ENCODE results near the gene CALCOCO1.
"Not testable (repeated sequence)": the region's sequence is repeated elsewhere in the genome, so short reads cannot be mapped to it uniquely, and the experiment has no call there.

CALCOCO1 gene, protein sequence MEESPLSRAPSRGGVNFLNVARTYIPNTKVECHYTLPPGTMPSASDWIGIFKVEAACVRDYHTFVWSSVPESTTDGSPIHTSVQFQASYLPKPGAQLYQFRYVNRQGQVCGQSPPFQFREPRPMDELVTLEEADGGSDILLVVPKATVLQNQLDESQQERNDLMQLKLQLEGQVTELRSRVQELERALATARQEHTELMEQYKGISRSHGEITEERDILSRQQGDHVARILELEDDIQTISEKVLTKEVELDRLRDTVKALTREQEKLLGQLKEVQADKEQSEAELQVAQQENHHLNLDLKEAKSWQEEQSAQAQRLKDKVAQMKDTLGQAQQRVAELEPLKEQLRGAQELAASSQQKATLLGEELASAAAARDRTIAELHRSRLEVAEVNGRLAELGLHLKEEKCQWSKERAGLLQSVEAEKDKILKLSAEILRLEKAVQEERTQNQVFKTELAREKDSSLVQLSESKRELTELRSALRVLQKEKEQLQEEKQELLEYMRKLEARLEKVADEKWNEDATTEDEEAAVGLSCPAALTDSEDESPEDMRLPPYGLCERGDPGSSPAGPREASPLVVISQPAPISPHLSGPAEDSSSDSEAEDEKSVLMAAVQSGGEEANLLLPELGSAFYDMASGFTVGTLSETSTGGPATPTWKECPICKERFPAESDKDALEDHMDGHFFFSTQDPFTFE

GRCh38 chr12:53727310-53728041 is at the start of gene CALCOCO1:
Gene CALCOCO1, minus strand, starts transcription at chr12:53727452. Its CDS starts 2,210 bp downstream, at chr12:53725242.
- peak; percentile 97 for DNase-seq

GRCh38 chr12:53776872-53777271 is 49.6 kb upstream of the CALCOCO1 start:
- DNase-seq = no peak

GRCh38 chr12:53775478-53776145 is 48.4 kb upstream of the CALCOCO1 start:
- no peak for DNase-seq

- DNase-seq = no peak
These were observed 43.0 kb upstream of the CALCOCO1 start for GRCh38 chr12:53770281-53770680.

DNA sequence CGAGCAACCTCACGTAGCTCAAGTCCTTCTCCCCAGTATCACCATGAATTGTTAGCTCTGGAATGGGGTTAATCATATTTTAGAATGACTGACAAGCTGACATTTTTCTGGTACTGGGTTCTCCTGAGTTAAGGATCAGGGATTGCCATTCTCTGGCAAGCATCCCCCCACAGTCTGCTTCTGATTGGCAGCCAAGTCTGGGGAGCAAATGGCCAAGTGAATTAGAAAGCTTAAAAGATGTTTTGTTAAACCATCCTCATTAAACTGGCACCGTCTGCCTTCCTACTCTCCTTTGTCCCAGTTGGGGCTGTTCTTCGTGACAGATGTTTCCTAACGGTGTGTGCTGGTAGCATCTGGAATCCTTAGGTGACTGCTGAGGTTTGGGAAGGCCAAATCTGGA is 41.7 kb upstream of the CALCOCO1 start:
- DNase-seq = no peak

- no peak for DNase-seq
These were observed 39.6 kb upstream of the CALCOCO1 start for GRCh38 chr12:53766881-53767280.

- DNase-seq = no peak
These were observed 38.6 kb upstream of the CALCOCO1 start for GRCh38 chr12:53765891-53766290.

DNA sequence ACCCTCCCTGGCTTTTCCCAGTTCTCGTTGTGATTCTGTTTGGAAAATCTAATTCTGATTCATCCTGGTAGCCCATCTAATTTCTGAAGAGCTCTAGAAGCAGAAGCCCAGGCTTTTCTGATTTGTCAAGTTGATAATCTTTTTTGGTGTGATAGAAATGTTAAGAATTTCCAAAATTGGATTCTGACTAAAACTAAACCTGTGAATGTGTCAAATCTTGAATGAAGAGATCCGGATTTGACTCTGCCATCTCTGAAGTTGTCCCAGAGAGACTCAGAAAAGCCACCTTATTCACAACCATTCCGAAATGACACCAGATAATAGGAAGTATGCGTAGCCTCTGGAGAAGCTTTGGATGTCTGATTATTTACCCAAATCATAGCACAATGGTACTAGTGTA is 37.4 kb upstream of the CALCOCO1 start:
- DNase-seq = no peak

GRCh38 chr12:53762793-53763192 is 35.5 kb upstream of the CALCOCO1 start:
- not testable (repeated sequence) for DNase-seq

DNA sequence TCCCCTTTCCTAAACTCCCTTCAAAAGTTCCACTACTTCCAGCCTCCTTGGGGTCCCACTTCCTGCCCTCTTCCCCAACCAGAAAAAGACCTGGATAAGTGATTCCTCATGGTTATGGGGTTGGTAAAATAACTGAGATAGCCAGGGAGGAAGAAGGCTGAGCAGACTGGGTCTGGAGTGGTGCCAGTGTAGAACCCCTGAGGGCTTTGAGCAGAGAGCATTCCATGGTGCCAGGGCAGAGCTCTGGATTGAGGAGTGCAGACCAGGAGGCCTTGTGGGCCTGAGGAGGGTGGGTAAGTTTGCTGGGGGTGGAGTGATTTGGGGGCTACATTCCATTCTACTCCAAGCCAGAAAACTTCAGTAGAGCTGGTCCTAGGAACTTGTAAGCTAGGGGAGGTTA is 34.1 kb upstream of the CALCOCO1 start:
- DNase-seq = no peak

GRCh38 chr12:53759261-53759660 is 32.0 kb upstream of the CALCOCO1 start:
- no peak for DNase-seq

DNA sequence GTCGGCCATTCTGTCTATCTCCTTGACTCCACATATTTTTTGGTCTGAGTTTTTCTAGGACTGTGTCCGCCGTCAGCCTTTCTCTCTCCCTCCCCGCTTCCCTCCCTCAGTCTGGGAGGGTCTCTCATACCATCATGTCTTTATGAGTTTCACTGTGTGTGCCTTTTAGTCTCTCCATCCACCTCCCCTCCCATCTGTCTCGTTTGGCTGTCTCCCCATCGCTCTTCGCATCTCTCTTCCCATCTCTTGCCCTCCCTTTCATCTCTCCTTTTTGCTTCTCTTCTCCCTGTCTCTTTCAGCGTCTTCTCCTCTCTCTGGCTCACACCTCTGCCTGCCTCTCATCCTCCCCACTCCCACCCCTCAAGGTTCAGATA is 31.5 kb upstream of the CALCOCO1 start:
- DNase-seq = no peak

DNA sequence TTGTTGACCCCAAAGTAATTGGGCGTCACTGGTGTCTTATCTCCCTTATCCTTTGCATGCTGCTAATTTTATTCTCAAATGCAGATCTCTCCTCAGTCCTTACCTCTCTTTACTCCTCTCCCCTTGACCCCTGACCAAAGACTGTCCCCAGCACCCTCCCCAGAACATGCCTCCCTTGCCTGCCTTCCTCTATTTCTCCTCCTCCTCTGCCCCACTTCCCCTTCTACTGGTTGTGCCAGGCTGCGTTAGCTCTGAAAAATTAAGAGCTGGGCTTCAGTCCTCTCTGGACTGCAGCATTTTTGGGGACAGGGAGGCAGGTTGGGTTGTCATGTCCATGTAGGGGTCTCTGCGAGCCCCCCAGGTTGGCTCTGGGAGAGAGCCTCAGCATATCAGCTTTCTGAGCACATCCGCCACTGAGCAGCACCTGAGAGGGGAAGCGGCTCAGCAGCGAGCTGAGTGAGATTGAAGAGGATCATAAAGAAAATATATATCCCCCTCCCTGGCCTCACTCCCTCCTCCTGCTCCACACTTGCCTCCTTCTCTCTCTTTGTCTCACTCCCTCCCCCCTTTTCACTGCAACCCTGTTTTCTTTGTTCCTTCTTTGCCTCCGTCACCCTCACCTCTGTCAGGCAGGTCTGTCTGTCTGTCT is 31.0 kb upstream of the CALCOCO1 start:
- no peak for DNase-seq

DNA sequence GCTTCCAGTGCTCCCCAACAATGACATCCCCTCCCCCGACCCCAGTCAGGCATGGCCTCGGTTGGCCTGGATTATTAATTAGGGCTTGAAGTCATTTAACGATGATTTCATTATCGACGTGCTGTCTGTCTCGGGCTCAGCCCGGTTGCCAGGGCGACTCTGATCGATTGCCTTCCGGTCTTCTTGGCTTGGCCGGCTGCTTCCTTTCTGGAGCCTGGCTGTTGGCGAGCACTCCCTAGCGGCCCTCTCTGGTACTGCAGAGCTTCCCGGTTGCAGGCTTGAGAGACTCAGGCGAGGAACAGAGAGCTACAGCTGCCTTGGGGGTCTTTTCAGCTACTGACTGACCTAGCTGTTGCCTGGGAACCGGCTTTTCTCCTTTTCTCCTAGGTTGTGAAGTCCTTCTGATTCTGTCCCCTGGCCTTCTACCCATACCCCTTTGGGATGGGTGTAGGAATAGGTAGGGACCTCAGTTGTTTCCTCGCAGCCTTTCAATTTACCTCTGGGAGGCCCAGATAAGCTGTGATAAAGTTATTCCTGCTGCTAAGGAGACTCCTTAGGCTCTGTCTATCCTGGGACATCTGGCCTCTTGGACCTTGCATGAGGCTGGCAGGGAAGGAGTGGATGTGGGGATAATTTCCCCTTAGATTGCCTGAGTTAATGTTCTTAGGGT is 30.0 kb upstream of the CALCOCO1 start:
- peak; percentile 83 for DNase-seq

DNA sequence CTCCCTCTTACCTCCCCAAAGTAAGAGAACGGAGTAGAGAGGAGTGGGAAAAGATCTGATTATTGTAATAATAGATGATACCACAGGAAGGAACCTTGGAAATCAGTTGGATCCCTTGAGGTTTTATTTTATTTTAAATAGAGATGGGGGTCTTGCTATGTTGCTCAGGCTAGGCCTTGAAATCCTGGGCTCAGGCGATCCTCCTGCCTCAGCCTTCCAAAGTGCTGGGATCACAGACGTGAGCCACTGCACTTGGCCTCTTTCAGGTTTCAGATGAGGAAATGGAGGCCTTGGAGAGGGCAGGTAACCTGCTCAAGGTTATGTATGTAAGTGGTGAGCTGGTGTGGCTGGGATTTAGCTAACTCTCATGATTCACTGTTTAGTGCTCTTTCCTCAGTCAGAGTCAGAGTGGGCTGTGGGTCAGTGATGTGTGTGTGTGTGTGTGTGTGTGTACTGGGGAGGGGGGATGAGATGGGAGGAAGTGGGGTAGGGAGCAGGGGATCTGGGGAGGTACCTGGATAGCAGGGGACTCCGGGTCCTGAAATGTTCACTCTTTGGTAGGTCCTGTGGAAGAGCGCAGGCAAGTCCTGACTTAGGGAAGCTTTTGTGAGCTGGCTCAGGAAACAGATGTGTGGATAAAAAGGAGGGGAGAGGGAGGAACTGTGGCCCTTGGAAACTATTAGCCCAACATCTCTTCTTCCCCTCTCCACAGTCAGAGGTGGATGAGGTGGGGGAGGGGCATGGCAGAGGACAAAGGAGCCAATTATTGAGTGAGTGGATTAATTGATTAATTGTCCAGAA is 29.2 kb upstream of the CALCOCO1 start:
- DNase-seq = no peak

DNA sequence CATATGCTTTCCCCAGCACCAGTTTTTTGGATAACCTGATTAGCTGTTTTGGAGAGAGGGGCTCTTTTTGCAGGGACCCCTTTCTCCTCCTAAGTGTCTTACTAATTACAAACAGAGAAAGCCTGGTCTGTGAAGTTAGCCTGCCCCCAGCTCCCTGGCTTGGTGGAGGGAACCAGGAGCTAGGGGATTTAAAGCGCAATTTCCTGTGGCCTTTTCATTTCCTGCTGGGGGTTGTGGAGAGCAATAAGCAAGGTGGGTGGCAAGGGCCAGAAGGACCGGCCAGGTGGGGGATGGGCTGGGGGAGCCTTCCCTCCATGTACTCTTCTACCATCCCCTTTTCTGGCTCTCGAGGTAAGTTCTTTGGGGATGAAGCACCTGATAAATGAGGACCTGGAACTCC is 28.6 kb upstream of the CALCOCO1 start:
- no peak for DNase-seq

DNA sequence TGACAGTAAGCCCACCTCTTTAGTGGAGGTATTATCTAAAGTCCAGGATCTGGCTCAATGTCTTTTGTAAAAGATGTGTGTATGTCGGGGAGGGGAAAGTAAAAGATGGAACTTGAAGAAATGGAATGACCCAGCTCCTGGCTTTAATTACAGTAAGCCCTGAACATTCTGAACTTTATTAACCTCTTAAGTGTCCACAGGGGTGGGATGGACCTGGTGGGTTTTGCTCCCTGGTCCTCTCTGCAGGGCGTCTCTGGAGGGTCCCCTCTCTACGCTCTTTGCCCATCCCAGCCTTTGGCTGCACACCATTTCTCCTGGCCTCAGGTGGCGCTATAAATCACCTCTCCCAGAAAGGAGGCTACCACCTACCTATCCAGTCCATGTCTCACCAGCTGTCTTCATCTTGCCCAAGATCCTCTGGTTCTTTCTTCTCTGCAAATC is 28.2 kb upstream of the CALCOCO1 start:
- DNase-seq = no peak

GRCh38 chr12:53754633-53755264 is 27.5 kb upstream of the CALCOCO1 start:
- DNase-seq = no peak

GRCh38 chr12:53754188-53754585 is 26.9 kb upstream of the CALCOCO1 start:
- DNase-seq = no peak

GRCh38 chr12:53752621-53753020 is 25.4 kb upstream of the CALCOCO1 start:
- DNase-seq = no peak

- DNase-seq = no peak
These were observed 24.9 kb upstream of the CALCOCO1 start for GRCh38 chr12:53752192-53752601.

All from CD4-positive, alpha-beta T cell treated with Interleukin-21 for 1 hour (primary cell).